Neural progenitor cell (in vitro differentiated cells): Measurements from ENCODE around the gene PAK1. TPM values are rescaled to one million over a fixed set of nuclear protein-coding genes. Genes with fewer than 3 reads are reported as not detected.

Source experiments
- DNase-seq: peaks from one replicate; pipeline ENCODE4 v3.0.0-alpha.2; 2016; ENCODE audit warnings: low spot score
- H2AFZ ChIP-seq: fragments of 200-600 bp; sonication (generic); replicated peaks from 2 replicates; pipeline ENCODE4 v1.6.1; 2016; ENCODE audit warnings: antibody characterized with exemption
- H3F3A ChIP-seq: fragments of 200-600 bp; sonication (generic); 2 replicates; pipeline ENCODE4 v1.6.1; 2016; ENCODE audit warnings: antibody characterized with exemption, low read depth
- H3K27ac ChIP-seq: fragments of 200-600 bp; sonication (generic); 2 replicates; pipeline ENCODE4 v1.5.1; 2016; ENCODE audit warnings: mild to moderate bottlenecking
- H3K27me3 ChIP-seq: fragments of 200-600 bp; sonication (generic); 2 replicates; pipeline ENCODE4 v1.6.1; 2016; ENCODE audit warnings: mild to moderate bottlenecking, moderate library complexity
- H3K36me3 ChIP-seq: fragments of 200-600 bp; sonication (generic); 2 replicates; pipeline ENCODE4 v1.5.1; 2016
- H3K4me1 ChIP-seq: fragments of 200-600 bp; sonication (generic); 2 replicates; pipeline ENCODE4 v1.6.1; 2016; ENCODE audit warnings: mixed run types
- H3K4me2 ChIP-seq: fragments of 200-600 bp; sonication (generic); 2 replicates; pipeline ENCODE4 v1.6.1; 2016
- H3K4me3 ChIP-seq: fragments of 200-600 bp; sonication (generic); 2 replicates; pipeline ENCODE4 v1.5.1; 2016
- H3K79me2 ChIP-seq: fragments of 200-600 bp; sonication (generic); 2 replicates; pipeline ENCODE4 v1.6.1; 2016; ENCODE audit warnings: low read depth
- H3K9ac ChIP-seq: fragments of 200-600 bp; sonication (generic); 2 replicates; pipeline ENCODE4 v1.6.1; 2016
- H3K9me3 ChIP-seq: fragments of 200-600 bp; sonication (generic); 2 replicates; pipeline ENCODE4 v1.5.1; 2016; ENCODE audit warnings: low read depth
- H4K20me1 ChIP-seq: fragments of 200-600 bp; sonication (generic); 2 replicates; pipeline ENCODE4 v1.6.1; 2016; ENCODE audit warnings: low read depth
- H3K27ac Mint-ChIP-seq: 3 replicates; pipeline ENCODE4 v1.8.0; 2021; ENCODE audit warnings: mixed read lengths
- H3K27me3 Mint-ChIP-seq: 2 replicates; pipeline ENCODE4 v1.8.0; 2022; ENCODE audit warnings: low read depth, mild to moderate bottlenecking, inconsistent platforms, moderate library complexity, mixed read lengths; ENCODE audit not compliant: insufficient read depth
- H3K36me3 Mint-ChIP-seq: 3 replicates; pipeline ENCODE4 v1.8.0; 2021; ENCODE audit warnings: mixed read lengths
- H3K4me1 Mint-ChIP-seq: 3 replicates; pipeline ENCODE4 v1.8.0; 2021; ENCODE audit warnings: mixed read lengths
- H3K4me3 Mint-ChIP-seq: 3 replicates; pipeline ENCODE4 v1.8.0; 2021; ENCODE audit warnings: mild to moderate bottlenecking, moderate library complexity, mixed read lengths
- H3K9me3 Mint-ChIP-seq: 3 replicates; pipeline ENCODE4 v1.8.0; 2020; ENCODE audit warnings: mixed read lengths
- CTCF ChIP-seq: fragments of 200-600 bp; sonication (generic); IDR thresholded peaks from 2 replicates; pipeline ENCODE4 v1.5.1; 2017; ENCODE audit warnings: antibody characterized with exemption, mild to moderate bottlenecking
- EZH2 ChIP-seq: fragments of 200-600 bp; sonication (generic); IDR thresholded peaks from 2 replicates; pipeline ENCODE4 v1.6.1; 2017; ENCODE audit warnings: antibody characterized with exemption, mild to moderate bottlenecking, moderate library complexity
- EZH2phosphoT487 ChIP-seq: fragments of 200-600 bp; sonication (generic); IDR thresholded peaks from 2 replicates; pipeline ENCODE4 v1.6.1; 2017; ENCODE audit warnings: antibody characterized with exemption
- total RNA-seq: library from RNA; depleted of rRNA; stranded (reverse); fragments of >200 nt; gene quantifications from 2 replicates; pipeline ENCODE4 v1.2.3, GENCODE V29; 2015; ENCODE audit warnings: low replicate concordance

PAK1 gene
- total RNA-seq, 1 donor from 2014 or later: 52.1 TPM

GRCh38 chr11:77332259-77332658, 141.6 kb downstream of the PAK1 start:
- H3K36me3 ChIP-seq: no peaks in the 10 kb centered on the region
- no peak overlapping the region for H3K4me3 Mint-ChIP-seq

GRCh38 chr11:77325159-77325558, 148.7 kb downstream of the PAK1 start:
- Mint-ChIP-seq H3K36me3 (peaks cover 21% of the 10 kb centered on the region), H3K4me3 (no peak overlapping the region), H3K27ac (no peak overlapping the region), H3K9me3 (peaks cover 4% of the 10 kb centered on the region), H3K4me1 (no peaks in the 10 kb centered on the region), H3K27me3 (no peaks in the 10 kb centered on the region)
- H3K36me3 ChIP-seq: no peaks in the 10 kb centered on the region
- no peak overlapping the region for H2AFZ ChIP-seq
- no peaks in the 10 kb centered on the region for H4K20me1 ChIP-seq
- H3K4me1 ChIP-seq: no peaks in the 10 kb centered on the region
- H3K9me3 ChIP-seq: no peaks in the 10 kb centered on the region
- no peak overlapping the region for H3K4me3 ChIP-seq
- H3K9ac ChIP-seq: no peak overlapping the region
- H3F3A ChIP-seq: no peaks in the 10 kb centered on the region
- H3K79me2 ChIP-seq: no peaks in the 10 kb centered on the region
- no peaks in the 10 kb centered on the region for H3K27me3 ChIP-seq
- H3K27ac ChIP-seq: no peak overlapping the region
- no peak overlapping the region for H3K4me2 ChIP-seq
- no peak for DNase-seq
- no peak for TF ChIP-seq EZH2phosphoT487
- no peak for TF ChIP-seq CTCF
- TF ChIP-seq EZH2: no peak

More at GRCh38 chr11:77332259-77332658, 141.6 kb downstream of the PAK1 start:
- Mint-ChIP-seq H3K27ac (no peak overlapping the region), H3K27me3 (no peaks in the 10 kb centered on the region), H3K36me3 (peaks cover 23% of the 10 kb centered on the region), H3K9me3 (peaks cover 10% of the 10 kb centered on the region), H3K4me1 (no peaks in the 10 kb centered on the region)
- H3K9me3 ChIP-seq: no peaks in the 10 kb centered on the region
- H2AFZ ChIP-seq: no peak overlapping the region
- no peak overlapping the region for H3K4me2 ChIP-seq
- H3K79me2 ChIP-seq: no peaks in the 10 kb centered on the region
- no peaks in the 10 kb centered on the region for H4K20me1 ChIP-seq
- no peak overlapping the region for H3K9ac ChIP-seq
- no peaks in the 10 kb centered on the region for H3K27me3 ChIP-seq
- H3K4me1 ChIP-seq: no peaks in the 10 kb centered on the region
- TF ChIP-seq EZH2: no peak
- TF ChIP-seq EZH2phosphoT487: no peak
- TF ChIP-seq CTCF: no peak
- no peaks in the 10 kb centered on the region for H3F3A ChIP-seq
- H3K27ac ChIP-seq: no peak overlapping the region
- DNase-seq: no peak
- no peak overlapping the region for H3K4me3 ChIP-seq

GRCh38 chr11:77324508-77324907, 149.4 kb downstream of the PAK1 start:
- Mint-ChIP-seq H3K27ac (no peak overlapping the region), H3K9me3 (peaks cover 4% of the 10 kb centered on the region), H3K36me3 (peaks cover 21% of the 10 kb centered on the region), H3K27me3 (peaks cover 1% of the 10 kb centered on the region), H3K4me1 (no peaks in the 10 kb centered on the region), H3K4me3 (no peak overlapping the region)
- Histone ChIP-seq H3K27me3 (no peaks in the 10 kb centered on the region), H3K4me3 (no peak overlapping the region), H3K9me3 (no peaks in the 10 kb centered on the region), H3K9ac (no peak overlapping the region), H3K79me2 (no peaks in the 10 kb centered on the region), H3K36me3 (no peaks in the 10 kb centered on the region), H4K20me1 (no peaks in the 10 kb centered on the region), H3K4me1 (no peaks in the 10 kb centered on the region), H3K27ac (no peak overlapping the region), H3F3A (no peaks in the 10 kb centered on the region), H3K4me2 (no peak overlapping the region), H2AFZ (no peak overlapping the region)
- no peak for DNase-seq
- TF ChIP-seq EZH2phosphoT487: no peak
- TF ChIP-seq CTCF: no peak
- no peak for TF ChIP-seq EZH2
